Brain microvascular endothelial cell (primary cell): ENCODE data around the gene AMER3.

Experiments
- DNase-seq: peaks from one replicate; pipeline ENCODE4 v3.0.0-alpha.2; 2020
- H3K27ac ChIP-seq: fragments of 250-450 bp; sonication (Bioruptor Pico); 2 replicates; pipeline ENCODE4 v1.5.1; 2020; ENCODE audit warnings: mild to moderate bottlenecking, moderate library complexity
- H3K27me3 ChIP-seq: fragments of 250-450 bp; sonication (Bioruptor Pico); replicated peaks from 2 replicates; pipeline ENCODE4 v1.5.1; 2020; ENCODE audit warnings: mild to moderate bottlenecking
- H3K36me3 ChIP-seq: fragments of 250-450 bp; sonication (Bioruptor Pico); replicated peaks from 2 replicates; pipeline ENCODE4 v1.5.1; 2020; ENCODE audit warnings: mild to moderate bottlenecking
- H3K4me3 ChIP-seq: 2 replicates; pipeline ENCODE4 v1.5.1; 2011; ENCODE audit warnings: low read depth, mild to moderate bottlenecking, control low read depth, low read length, moderate library complexity
- in situ Hi-C: cut with HindIII; loops from 2 replicates; pipeline ENCODE4 v1.10.0; 2017; ENCODE audit warnings: low sequenced_read_pairs, low pct_ligation_motif_present
- TF ChIP-seq, protein P1 (sequence below): IDR thresholded peaks from 2 replicates; pipeline ENCODE4 v1.5.1; 2011; ENCODE audit warnings: low read depth, mild to moderate bottlenecking, moderate library complexity, low read length, control low read depth, inconsistent platforms; ENCODE audit errors: missing control alignments

AMER3 gene

DNA sequence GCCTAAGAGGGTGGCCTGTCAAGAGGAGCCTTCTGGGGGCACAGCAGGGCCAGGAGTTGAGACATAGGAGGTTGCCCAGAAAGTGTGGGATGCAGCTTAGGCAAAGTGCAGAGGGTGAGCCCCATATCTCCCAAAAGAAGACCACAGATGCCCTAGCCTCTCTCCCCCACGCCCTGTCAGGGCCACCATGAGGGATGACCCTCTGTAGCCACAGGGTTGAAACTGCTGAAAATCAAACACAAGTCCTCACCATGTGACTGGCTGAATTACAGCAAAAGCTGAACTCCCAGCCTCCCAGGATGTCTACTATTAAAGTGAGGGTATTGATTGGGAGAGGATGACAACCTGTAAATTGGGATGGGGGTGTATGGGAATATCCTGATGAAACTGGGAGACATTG is 44.0 kb downstream of the AMER3 start:
- DNase-seq: no peak
- Histone ChIP-seq H3K27ac (no peak overlapping the region), H3K27me3 (no peaks in the 10 kb centered on the region), H3K4me3 (no peak overlapping the region), H3K36me3 (no peaks in the 10 kb centered on the region)
- TF ChIP-seq, protein P1, sequence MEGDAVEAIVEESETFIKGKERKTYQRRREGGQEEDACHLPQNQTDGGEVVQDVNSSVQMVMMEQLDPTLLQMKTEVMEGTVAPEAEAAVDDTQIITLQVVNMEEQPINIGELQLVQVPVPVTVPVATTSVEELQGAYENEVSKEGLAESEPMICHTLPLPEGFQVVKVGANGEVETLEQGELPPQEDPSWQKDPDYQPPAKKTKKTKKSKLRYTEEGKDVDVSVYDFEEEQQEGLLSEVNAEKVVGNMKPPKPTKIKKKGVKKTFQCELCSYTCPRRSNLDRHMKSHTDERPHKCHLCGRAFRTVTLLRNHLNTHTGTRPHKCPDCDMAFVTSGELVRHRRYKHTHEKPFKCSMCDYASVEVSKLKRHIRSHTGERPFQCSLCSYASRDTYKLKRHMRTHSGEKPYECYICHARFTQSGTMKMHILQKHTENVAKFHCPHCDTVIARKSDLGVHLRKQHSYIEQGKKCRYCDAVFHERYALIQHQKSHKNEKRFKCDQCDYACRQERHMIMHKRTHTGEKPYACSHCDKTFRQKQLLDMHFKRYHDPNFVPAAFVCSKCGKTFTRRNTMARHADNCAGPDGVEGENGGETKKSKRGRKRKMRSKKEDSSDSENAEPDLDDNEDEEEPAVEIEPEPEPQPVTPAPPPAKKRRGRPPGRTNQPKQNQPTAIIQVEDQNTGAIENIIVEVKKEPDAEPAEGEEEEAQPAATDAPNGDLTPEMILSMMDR: no peak
- in situ Hi-C loops: no loop called here

DNA sequence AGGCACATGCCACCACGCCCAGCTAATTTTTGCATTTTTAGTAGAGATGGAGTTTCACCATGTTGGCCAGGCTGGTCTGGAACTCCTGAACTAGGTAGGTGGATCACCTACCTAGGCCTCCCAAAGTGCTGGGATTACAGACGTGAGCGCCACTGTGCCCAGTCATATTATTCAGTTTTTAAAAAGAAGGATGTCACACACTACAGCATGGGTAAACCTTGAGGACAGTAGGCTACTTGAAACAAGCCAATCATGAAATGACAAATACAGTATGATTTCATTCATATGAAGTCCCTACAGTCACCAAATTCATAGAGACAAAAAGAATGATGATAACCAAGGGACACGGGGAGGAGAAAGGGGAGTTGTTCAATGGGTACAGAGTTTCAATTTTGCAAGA is 50.3 kb downstream of the AMER3 start:
- in situ Hi-C loops: no loop called here
- Histone ChIP-seq H3K36me3 (no peaks in the 10 kb centered on the region), H3K4me3 (no peak overlapping the region), H3K27ac (no peak overlapping the region), H3K27me3 (no peaks in the 10 kb centered on the region)
- DNase-seq: no peak
- TF ChIP-seq, protein P1: no peak

DNA sequence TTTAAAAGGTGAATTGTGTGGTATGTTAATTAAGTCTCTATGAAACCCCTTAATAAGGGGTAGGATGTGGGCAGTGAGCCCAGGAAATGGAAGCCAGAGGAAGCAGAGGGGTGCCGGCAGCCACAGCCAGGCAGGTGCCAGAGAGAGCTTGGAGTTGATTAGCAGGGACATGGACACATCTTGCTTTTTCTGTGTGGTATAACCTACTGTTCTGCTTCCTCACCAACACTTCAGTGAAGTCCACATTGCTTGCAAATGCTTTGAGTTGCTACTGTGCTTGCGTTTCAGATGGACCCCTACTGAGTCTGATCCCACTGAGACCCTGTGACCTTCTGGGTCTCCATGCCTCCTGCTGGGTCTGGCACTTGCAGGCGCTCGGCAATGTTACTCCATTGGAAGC is 51.0 kb downstream of the AMER3 start:
- H3K36me3 ChIP-seq: no peaks in the 10 kb centered on the region
- TF ChIP-seq, protein P1: no peak
- no peak overlapping the region for H3K27ac ChIP-seq
- H3K4me3 ChIP-seq: no peak overlapping the region
- H3K27me3 ChIP-seq: no peaks in the 10 kb centered on the region
- DNase-seq: no peak
- in situ Hi-C loops: no loop called here

DNA sequence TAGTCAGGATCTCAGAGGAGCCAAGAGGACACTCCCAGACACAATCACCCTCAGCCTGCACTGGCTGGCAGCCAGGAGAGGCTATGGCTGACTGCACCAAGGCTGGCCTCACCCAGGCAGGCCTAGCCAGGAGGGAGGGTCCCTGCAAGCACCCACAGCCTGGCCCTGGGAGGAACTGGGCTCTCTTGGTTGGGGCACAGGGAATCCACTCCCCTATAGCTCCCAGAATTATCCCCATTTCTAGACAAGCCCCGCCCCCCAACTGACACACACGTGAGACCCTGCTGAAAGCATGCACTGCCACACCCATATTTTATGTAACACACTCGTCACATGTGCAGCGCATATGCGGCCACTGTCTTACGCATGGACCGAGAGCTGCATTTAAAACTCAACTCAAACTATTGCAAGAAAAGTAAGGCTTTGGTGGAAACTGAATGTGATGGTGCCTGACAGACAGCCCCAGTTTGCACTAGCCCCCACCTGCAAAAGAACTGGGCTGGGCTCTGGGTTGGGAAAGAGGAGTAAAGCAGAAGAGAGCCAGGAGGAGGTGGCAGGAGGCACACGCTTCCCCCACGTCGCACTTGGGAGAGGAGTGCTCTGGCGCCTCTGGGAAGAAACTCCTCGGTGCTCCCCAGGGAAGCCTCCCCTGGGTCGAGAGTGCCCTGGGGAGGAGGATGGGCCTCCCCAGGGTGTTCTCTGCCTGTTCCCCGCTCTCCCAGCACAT is 52.5 kb downstream of the AMER3 start:
- Histone ChIP-seq H3K27ac (no peak overlapping the region), H3K4me3 (no peak overlapping the region), H3K36me3 (no peaks in the 10 kb centered on the region), H3K27me3 (no peaks in the 10 kb centered on the region)
- DNase-seq: no peak
- in situ Hi-C loops: no loop called here
- TF ChIP-seq, protein P1: no peak

DNA sequence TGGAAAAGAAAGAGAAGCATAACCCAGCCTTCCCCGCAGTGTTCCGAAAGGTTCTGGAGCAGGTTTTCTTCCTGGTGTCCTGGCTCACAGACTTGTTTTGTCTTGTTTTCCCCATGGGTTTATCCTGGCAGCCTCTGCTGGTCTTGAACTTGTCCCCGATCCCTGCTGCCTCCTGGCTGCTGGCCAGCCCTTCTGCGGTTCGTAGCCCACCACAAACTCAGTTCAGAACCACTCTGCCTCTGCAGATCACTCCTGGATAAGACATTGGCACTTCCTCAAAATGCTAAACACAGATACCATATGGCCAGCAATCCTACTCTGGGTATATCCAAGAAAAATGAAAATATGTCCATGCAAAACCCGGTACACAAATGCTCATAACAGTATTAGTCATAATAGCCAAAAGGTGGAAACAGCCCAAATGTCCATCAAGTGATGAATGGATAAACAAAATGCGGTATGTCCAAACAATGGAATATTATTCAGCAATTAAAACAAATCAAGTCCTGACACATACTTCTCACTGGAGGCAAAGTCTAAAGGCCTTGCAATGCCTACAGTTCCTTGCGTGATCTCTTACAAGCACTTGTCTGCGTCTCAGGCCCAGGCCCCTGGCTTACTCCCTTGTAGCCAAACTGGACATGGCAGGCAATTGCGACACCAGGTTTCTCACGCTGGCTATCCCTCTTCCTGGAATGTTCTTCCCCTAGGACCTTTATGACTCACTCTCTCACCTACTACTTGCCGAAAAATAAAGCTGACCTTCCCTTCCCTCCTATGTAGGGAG is 53.3 kb downstream of the AMER3 start:
- no peak overlapping the region for H3K4me3 ChIP-seq
- no peaks in the 10 kb centered on the region for H3K36me3 ChIP-seq
- no peak for DNase-seq
- H3K27ac ChIP-seq: no peak overlapping the region
- in situ Hi-C loops: no loop called here
- no peaks in the 10 kb centered on the region for H3K27me3 ChIP-seq
- TF ChIP-seq, protein P1: no peak
